Muscle of arm (tissue), 12 donors: ENCODE data around the gene MRTO4. TPM values are rescaled to one million over a fixed set of nuclear protein-coding genes. Genes with fewer than 3 reads are reported as not detected.
A peak's percentile ranks its signal among the peaks of the same experiment; 100 is the strongest.
"Not testable (repeated sequence)": the region's sequence is repeated elsewhere in the genome, so short reads cannot be mapped to it uniquely, and the experiment has no call there.

Source experiments
- DNase-seq: peaks from one replicate; pipeline ENCODE4 v3.0.0-alpha.2; 2013
- polyA plus RNA-seq, 12 donors: library from polyadenylated mRNA; unstranded; fragments of 120-200 nt; gene quantifications; one replicate each; pipeline ENCODE4 v1.2.1, GENCODE V29; 2013; ENCODE audit not compliant: insufficient read length in 12 of 12

The MRTO4 gene
- polyA plus RNA-seq, 12 donors = 21.4 to 44.1 (median 25.6) TPM; not detected in 1

GRCh38 chr1:19220991-19221390 lies 30.6 kb upstream of the MRTO4 start:
- DNase-seq = no peak

- no peak for DNase-seq
These were observed 29.0 kb upstream of the MRTO4 start for GRCh38 chr1:19222573-19222972.

GRCh38 chr1:19222979-19223824 lies 28.4 kb upstream of the MRTO4 start:
- DNase-seq = no peak

GRCh38 chr1:19229229-19229628 lies 22.4 kb upstream of the MRTO4 start:
- no peak for DNase-seq

- no peak for DNase-seq
These were observed 21.7 kb upstream of the MRTO4 start for GRCh38 chr1:19229828-19230325.

- not testable (repeated sequence) for DNase-seq
These were observed 19.7 kb upstream of the MRTO4 start for GRCh38 chr1:19231736-19232523.

- DNase-seq = no peak
These were observed 19.1 kb upstream of the MRTO4 start for GRCh38 chr1:19232524-19232846.

GRCh38 chr1:19234224-19234623 lies 17.4 kb upstream of the MRTO4 start:
- no peak for DNase-seq

- no peak for DNase-seq
These were observed 11.7 kb upstream of the MRTO4 start for GRCh38 chr1:19239876-19240275.

GRCh38 chr1:19240673-19241538 lies 10.7 kb upstream of the MRTO4 start:
- DNase-seq = peak; percentile 24

- DNase-seq = no peak
These were observed 838 bp upstream of the MRTO4 start for GRCh38 chr1:19250629-19251304.

- DNase-seq = no peak
These were observed 2.8 kb downstream of the MRTO4 start for GRCh38 chr1:19254416-19254815.

GRCh38 chr1:19255288-19255687 lies 3.7 kb downstream of the MRTO4 start:
- DNase-seq = no peak

- DNase-seq = not testable (repeated sequence)
These were observed 4.7 kb downstream of the MRTO4 start for GRCh38 chr1:19256301-19256700.

GRCh38 chr1:19257178-19257914 lies 5.7 kb downstream of the MRTO4 start:
- no peak for DNase-seq

- DNase-seq = no peak
These were observed 6.7 kb downstream of the MRTO4 start for GRCh38 chr1:19258353-19258752.

- peak; percentile 11 for DNase-seq
These were observed 8.9 kb downstream of the MRTO4 start for GRCh38 chr1:19260211-19261138.

GRCh38 chr1:19262047-19262446 lies 10.4 kb downstream of the MRTO4 start:
- DNase-seq = no peak

- no peak for DNase-seq
These were observed 11.1 kb downstream of the MRTO4 start for GRCh38 chr1:19262744-19263143.
